Activated CD4-positive, alpha-beta T cell treated with anti-CD3 and anti-CD28 coated beads for 36 hours (primary cell): ENCODE measurements around the gene INAFM1. TPM values are rescaled to one million over a fixed set of nuclear protein-coding genes. Genes with fewer than 3 reads are reported as not detected.

Experiments used
- ATAC-seq: fragments of 200-7000 bp; cut with Tn5 transposase; one replicate; pipeline ENCODE4 v1.10.0; 2021; ENCODE audit warnings: mild to moderate bottlenecking, moderate library complexity
- CTCF ChIA-PET: fragments of 350-600 bp; sonication (Branson Sonifier 250); formaldehyde crosslinking; loops from one replicate; lab custom pipeline; 2021; ENCODE audit warnings: antibody characterized with exemption; lab: Charles Lee
- POLR2A ChIA-PET: fragments of 350-600 bp; sonication (Branson Sonifier 250); formaldehyde crosslinking; loops from one replicate; lab custom pipeline; 2021; ENCODE audit warnings: antibody characterized with exemption, inconsistent platforms; lab: Charles Lee
- DNase-seq: peaks from one replicate; pipeline ENCODE4 v3.0.0-alpha.2; 2020
- H3K27ac Mint-ChIP-seq: one replicate; pipeline ENCODE4 v1.8.0; 2021; ENCODE audit warnings: mixed read lengths
- H3K27me3 Mint-ChIP-seq: one replicate; pipeline ENCODE4 v1.8.0; 2021; ENCODE audit warnings: mixed read lengths
- H3K36me3 Mint-ChIP-seq: one replicate; pipeline ENCODE4 v1.8.0; 2021; ENCODE audit warnings: low read depth, mixed read lengths
- H3K4me1 Mint-ChIP-seq: one replicate; pipeline ENCODE4 v1.8.0; 2021; ENCODE audit warnings: mixed read lengths
- H3K4me3 Mint-ChIP-seq: one replicate; pipeline ENCODE4 v1.8.0; 2021; ENCODE audit warnings: mild to moderate bottlenecking, moderate library complexity, mixed read lengths
- H3K9me3 Mint-ChIP-seq: one replicate; pipeline ENCODE4 v1.8.0; 2021; ENCODE audit warnings: low read depth, mixed read lengths
- intact Hi-C, 2 experiments: fragments of 100-400 bp; cut with DNase I in 1 of 2; cut with micrococcal nuclease in 1 of 2; formaldehyde crosslinking; loops; one replicate each; pipeline versions ENCODE4 v1.14.2 to v1.15.1; 2022 to 2024; cut with DNase I, micrococcal nuclease
- microRNA-seq: library from miRNA; unstranded; fragments of <30 nt; microRNA quantifications from one replicate; pipeline ENCODE4 v1.2.0, GENCODE V29; 2021; ENCODE audit warnings: borderline replicate concordance
- total RNA-seq, 2 experiments: library from RNA; stranded (reverse); gene quantifications; one replicate each; pipeline ENCODE4 v1.2.3, GENCODE V29; 2021

Gene INAFM1
- total RNA-seq, 2 experiments from 2014 or later, result 11.7 to 13.2 TPM

- H3K4me3 Mint-ChIP-seq, result no peak overlapping the region
- POLR2A ChIA-PET, result no interaction called here
- DNase-seq, result no peak
These were observed 48.7 kb downstream of the INAFM1 start for GRCh38 chr19:47323409-47323808.

GRCh38 chr19:47323872-47324271 lies 49.2 kb downstream of the INAFM1 start:
- Mint-ChIP-seq H3K27ac (no peak overlapping the region), H3K4me1 (no peaks in the 10 kb centered on the region), H3K9me3 (no peaks in the 10 kb centered on the region), H3K36me3 (no peaks in the 10 kb centered on the region), H3K4me3 (no peak overlapping the region), H3K27me3 (peaks cover 16% of the 10 kb centered on the region)
- CTCF ChIA-PET, result no interaction called here
- no peak for ATAC-seq
- POLR2A ChIA-PET, result no interaction called here
- intact Hi-C loops, result no loop called here
- no peak for DNase-seq

More at GRCh38 chr19:47323409-47323808, 48.7 kb downstream of the INAFM1 start:
- no peaks in the 10 kb centered on the region for H3K36me3 Mint-ChIP-seq
- ATAC-seq, result no peak
- CTCF ChIA-PET, result interaction anchor here (0.6 kb wide), 1 partner anchor 829 kb away, joined by 4 read pairs; no protein-coding TSS in a partner anchor
- H3K4me1 Mint-ChIP-seq, result no peaks in the 10 kb centered on the region
- H3K27ac Mint-ChIP-seq, result no peak overlapping the region
- intact Hi-C loops, result no loop called here
- H3K9me3 Mint-ChIP-seq, result no peaks in the 10 kb centered on the region
- peaks cover 16% of the 10 kb centered on the region for H3K27me3 Mint-ChIP-seq

- no peak overlapping the region for H3K27ac Mint-ChIP-seq
- POLR2A ChIA-PET, result no interaction called here
- DNase-seq, result no peak
- no peaks in the 10 kb centered on the region for H3K36me3 Mint-ChIP-seq
- ATAC-seq, result no peak
- intact Hi-C loops, result no loop called here
- no peak overlapping the region for H3K4me3 Mint-ChIP-seq
- peaks cover 16% of the 10 kb centered on the region for H3K27me3 Mint-ChIP-seq
- CTCF ChIA-PET, result no interaction called here
- no peaks in the 10 kb centered on the region for H3K9me3 Mint-ChIP-seq
- no peaks in the 10 kb centered on the region for H3K4me1 Mint-ChIP-seq
These were observed 49.8 kb downstream of the INAFM1 start for GRCh38 chr19:47324502-47324901.

Small RNA genes lying within 50 kb of the gene (microRNA-seq; reads per million reads assigned to microRNA genes)
- gene MIR3190 (not detected), gene MIR3191 (not detected)

Other genes starting within 250 kb of the INAFM1 start
- 10 to 100 TPM; 16.3 to 52.7 TPM for gene TMEM160, start 226.3 kb upstream of the INAFM1 start, total RNA-seq
- 100 to 1,000 TPM in 1 of 2 experiments, 10 to 100 TPM in 1; 88.6 to 128 TPM for gene ZC3H4, start 161.1 kb upstream of the INAFM1 start, total RNA-seq
- gene SAE1, start 144.1 kb upstream of the INAFM1 start, total RNA-seq, result 100 to 1,000 TPM; 143 to 156 TPM
- 10 to 100 TPM in 1 of 2 experiments, 1 to 10 TPM in 1; 8.1 to 12.0 TPM for gene BBC3, start 43.7 kb upstream of the INAFM1 start, total RNA-seq
- 10 to 100 TPM; 22.4 to 30.6 TPM for gene CCDC9, start 18.4 kb upstream of the INAFM1 start, total RNA-seq
- gene C5AR1, start 35.0 kb downstream of the INAFM1 start, total RNA-seq, result under 1 TPM; 0.41 to 0.79 TPM
- gene C5AR2, start 57.3 kb downstream of the INAFM1 start, total RNA-seq, result not detected
- gene DHX34, start 74.4 kb downstream of the INAFM1 start, total RNA-seq, result 10 to 100 TPM; 15.4 to 17.9 TPM
- under 1 TPM in 1 of 2 experiments, not detected in 1; 0.28 TPM for gene MEIS3, start 144.6 kb downstream of the INAFM1 start, total RNA-seq
- gene SLC8A2, start 197.0 kb downstream of the INAFM1 start, total RNA-seq, result under 1 TPM; 0.11 to 0.23 TPM
- 10 to 100 TPM in 1 of 2 experiments, 1 to 10 TPM in 1; 9.7 to 10.5 TPM for gene KPTN, start 209.3 kb downstream of the INAFM1 start, total RNA-seq
- gene NAPA, start 240.2 kb downstream of the INAFM1 start, total RNA-seq, result 10 to 100 TPM; 54.2 to 68.8 TPM